Neural cell (in vitro differentiated cells): Measurements from ENCODE around the gene FAM161B.

Experiments used
- POLR2AphosphoS5 ChIP-seq: IDR thresholded peaks from 2 replicates; pipeline ENCODE4 v1.6.1; 2012
- RAD21 ChIP-seq: fragments of 450-650 bp; conservative IDR thresholded peaks from 2 replicates; pipeline ENCODE4 v1.6.1; 2014; ENCODE audit warnings: antibody characterized with exemption, mild to moderate bottlenecking, moderate library complexity
- TF ChIP-seq, protein P1 (sequence below): fragments of 450-650 bp; IDR thresholded peaks from 2 replicates; pipeline ENCODE4 v1.5.1; 2014; ENCODE audit warnings: antibody characterized with exemption, mild to moderate bottlenecking, moderate library complexity; ENCODE audit not compliant: poor library complexity, severe bottlenecking
- TF ChIP-seq, protein P2 (sequence below): IDR thresholded peaks from 2 replicates; pipeline ENCODE4 v1.6.1; 2012; ENCODE audit warnings: borderline replicate concordance

DNA sequence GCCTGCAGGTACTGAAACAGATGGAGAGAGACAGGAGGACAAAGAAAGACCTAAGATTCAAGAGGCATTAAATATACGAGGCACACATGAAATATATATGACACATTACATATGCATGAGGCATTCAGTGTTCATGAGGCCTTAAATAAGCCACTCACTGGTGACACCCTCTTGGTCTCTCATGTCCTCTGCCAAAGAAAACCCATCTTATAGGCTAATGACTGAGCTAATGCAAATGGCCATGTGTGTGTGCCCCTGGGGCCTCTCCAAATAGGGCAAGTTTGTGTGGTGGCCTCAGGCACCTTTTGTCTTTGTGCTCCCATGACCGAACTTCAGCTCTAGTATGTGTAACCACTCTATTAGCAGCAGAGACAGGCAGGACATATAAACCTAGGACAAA, 19.0 kb upstream of the FAM161B start:
- TF ChIP-seq RAD21 = no peak
- TF ChIP-seq, protein P1, sequence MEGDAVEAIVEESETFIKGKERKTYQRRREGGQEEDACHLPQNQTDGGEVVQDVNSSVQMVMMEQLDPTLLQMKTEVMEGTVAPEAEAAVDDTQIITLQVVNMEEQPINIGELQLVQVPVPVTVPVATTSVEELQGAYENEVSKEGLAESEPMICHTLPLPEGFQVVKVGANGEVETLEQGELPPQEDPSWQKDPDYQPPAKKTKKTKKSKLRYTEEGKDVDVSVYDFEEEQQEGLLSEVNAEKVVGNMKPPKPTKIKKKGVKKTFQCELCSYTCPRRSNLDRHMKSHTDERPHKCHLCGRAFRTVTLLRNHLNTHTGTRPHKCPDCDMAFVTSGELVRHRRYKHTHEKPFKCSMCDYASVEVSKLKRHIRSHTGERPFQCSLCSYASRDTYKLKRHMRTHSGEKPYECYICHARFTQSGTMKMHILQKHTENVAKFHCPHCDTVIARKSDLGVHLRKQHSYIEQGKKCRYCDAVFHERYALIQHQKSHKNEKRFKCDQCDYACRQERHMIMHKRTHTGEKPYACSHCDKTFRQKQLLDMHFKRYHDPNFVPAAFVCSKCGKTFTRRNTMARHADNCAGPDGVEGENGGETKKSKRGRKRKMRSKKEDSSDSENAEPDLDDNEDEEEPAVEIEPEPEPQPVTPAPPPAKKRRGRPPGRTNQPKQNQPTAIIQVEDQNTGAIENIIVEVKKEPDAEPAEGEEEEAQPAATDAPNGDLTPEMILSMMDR = no peak
- no peak for TF ChIP-seq POLR2AphosphoS5
- TF ChIP-seq, protein P2, sequence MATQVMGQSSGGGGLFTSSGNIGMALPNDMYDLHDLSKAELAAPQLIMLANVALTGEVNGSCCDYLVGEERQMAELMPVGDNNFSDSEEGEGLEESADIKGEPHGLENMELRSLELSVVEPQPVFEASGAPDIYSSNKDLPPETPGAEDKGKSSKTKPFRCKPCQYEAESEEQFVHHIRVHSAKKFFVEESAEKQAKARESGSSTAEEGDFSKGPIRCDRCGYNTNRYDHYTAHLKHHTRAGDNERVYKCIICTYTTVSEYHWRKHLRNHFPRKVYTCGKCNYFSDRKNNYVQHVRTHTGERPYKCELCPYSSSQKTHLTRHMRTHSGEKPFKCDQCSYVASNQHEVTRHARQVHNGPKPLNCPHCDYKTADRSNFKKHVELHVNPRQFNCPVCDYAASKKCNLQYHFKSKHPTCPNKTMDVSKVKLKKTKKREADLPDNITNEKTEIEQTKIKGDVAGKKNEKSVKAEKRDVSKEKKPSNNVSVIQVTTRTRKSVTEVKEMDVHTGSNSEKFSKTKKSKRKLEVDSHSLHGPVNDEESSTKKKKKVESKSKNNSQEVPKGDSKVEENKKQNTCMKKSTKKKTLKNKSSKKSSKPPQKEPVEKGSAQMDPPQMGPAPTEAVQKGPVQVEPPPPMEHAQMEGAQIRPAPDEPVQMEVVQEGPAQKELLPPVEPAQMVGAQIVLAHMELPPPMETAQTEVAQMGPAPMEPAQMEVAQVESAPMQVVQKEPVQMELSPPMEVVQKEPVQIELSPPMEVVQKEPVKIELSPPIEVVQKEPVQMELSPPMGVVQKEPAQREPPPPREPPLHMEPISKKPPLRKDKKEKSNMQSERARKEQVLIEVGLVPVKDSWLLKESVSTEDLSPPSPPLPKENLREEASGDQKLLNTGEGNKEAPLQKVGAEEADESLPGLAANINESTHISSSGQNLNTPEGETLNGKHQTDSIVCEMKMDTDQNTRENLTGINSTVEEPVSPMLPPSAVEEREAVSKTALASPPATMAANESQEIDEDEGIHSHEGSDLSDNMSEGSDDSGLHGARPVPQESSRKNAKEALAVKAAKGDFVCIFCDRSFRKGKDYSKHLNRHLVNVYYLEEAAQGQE = no peak
